ENCODE measurements around the gene PITX2.

The PITX2 gene

GRCh38 chr4:110622841-110623717 is at the start of gene PITX2:
Gene PITX2 (minus strand): TSS chr4:110623077. CDS start chr4:110622460, 617 bp downstream.
- DNase-seq (ENCODE audit: low spot score), result peak; percentile 99

DNA sequence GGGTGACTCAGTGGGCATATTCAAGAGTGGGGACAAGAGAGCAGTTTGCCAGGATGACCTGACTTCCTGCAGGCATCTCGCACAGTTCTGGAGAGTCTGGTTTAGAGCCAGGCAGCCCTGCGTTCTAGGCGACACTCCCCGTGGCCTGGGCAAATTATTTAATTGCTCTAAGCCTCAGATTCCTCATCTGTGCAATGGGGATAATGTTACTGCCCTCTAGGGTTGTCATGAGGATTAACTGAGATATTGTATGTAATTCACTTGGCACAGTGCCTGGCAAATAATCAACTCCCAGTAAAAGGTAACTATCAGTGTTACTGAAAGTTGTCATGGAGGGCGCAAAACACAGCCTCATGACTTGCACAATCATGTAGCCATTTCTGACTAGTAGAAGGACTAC is 48.8 kb upstream of the PITX2 start:
- DNase-seq (ENCODE audit: low spot score), result no peak

DNA sequence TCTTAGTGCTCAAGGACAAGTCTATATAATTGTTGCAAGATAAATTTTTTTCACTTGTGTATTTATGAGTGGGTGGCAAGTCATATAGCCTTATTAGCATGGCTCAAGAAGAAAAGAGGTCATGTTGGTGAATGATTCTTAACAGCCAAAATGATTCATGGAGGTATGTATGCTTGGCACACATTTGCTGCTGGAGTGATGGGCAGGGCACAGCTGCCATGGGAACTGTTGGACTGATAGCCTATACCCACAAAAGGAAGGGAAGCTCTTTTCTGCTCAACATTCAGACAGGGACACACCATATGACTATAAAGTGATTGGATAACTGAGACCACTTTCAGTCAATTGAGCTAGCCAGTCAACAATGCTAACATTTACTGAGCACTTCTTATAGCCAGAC is 46.8 kb upstream of the PITX2 start:
- no peak for DNase-seq (ENCODE audit: low spot score)

- no peak for DNase-seq (ENCODE audit: low spot score)
Observed at GRCh38 chr4:110668463-110669235, 45.8 kb upstream of the PITX2 start.

- DNase-seq (ENCODE audit: low spot score), result no peak
Observed at GRCh38 chr4:110667670-110668069, 44.8 kb upstream of the PITX2 start.

DNA sequence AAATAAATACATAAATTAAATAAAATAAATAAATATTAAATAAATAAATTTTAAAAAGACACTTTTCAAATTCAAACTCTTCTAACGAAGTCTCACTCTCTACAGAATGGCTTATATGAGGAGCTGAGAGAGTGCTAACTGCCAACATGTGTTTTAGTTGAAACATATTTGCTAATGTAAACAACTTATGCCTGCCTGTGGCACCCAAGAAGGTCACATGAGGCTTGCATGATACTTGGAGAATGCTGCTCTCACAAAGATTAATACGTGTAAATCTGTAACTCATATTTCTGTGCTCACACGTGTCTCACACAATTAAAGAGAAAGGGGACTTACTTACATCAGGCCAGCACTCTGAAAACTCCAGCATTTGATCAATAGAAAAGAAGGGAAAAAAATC is 43.2 kb upstream of the PITX2 start:
- DNase-seq (ENCODE audit: low spot score), result no peak

- DNase-seq (ENCODE audit: low spot score), result no peak
Observed at GRCh38 chr4:110663738-110664444, 41.0 kb upstream of the PITX2 start.

DNA sequence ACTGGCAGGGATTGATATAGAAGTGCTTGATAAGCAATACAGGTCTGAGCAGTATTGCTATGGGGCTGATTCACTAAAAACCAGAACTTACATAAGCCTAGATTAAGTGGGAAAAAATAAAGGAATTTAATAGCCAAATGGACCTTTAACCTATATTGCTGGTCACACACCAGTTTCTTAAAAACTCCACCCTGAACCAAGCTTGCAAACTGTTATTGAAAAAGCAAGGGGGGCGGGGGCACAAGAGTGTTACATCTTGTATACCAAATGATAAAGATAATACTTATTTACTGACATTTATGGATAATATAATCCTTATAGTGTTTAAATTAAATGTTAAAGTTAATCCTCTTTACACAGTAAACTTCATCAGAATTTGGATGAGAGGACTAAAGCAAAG is 40.3 kb upstream of the PITX2 start:
- DNase-seq (ENCODE audit: low spot score), result no peak

DNA sequence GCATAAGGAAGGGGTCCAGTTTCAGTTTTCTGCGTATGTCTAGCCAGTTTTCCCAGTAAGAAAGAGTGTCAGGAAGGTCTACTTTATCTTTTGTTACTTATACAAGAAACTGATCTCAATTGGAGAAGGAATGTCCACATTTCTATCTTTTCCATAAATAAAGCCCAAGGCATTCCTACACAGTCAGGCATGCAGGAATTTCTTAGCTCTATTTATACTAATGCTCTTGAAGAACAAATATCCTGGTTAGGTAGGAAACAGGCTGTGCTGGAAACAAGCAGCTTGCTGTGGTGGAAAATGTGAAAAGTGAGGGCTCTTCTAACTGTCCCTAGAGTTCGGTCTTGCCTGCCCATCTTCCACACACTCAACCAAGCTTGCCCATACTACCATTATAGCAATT is 37.9 kb upstream of the PITX2 start:
- no peak for DNase-seq (ENCODE audit: low spot score)

DNA sequence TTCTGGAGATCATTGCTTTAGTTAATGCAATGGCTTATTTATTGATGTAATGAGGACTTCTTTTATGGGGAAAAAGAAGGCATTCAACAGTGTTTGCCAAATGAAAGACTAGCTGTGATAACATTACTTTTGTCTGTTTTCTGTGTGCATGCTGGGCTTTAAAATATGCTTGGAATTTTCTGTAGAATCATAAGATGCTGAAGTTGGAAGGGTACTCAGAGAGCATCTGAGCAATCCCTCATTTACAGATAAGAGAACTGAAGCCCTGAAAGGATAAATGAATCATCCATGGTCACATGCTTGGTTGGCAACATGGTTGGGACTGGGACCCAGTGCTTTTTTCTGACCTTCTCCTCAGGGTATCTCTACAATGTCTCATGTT is 31.4 kb upstream of the PITX2 start:
- no peak for DNase-seq (ENCODE audit: low spot score)

- DNase-seq (ENCODE audit: low spot score), result no peak
Observed at GRCh38 chr4:110653321-110654253, 30.7 kb upstream of the PITX2 start.

- DNase-seq (ENCODE audit: low spot score), result no peak
Observed at GRCh38 chr4:110644008-110644407, 21.1 kb upstream of the PITX2 start.

DNA sequence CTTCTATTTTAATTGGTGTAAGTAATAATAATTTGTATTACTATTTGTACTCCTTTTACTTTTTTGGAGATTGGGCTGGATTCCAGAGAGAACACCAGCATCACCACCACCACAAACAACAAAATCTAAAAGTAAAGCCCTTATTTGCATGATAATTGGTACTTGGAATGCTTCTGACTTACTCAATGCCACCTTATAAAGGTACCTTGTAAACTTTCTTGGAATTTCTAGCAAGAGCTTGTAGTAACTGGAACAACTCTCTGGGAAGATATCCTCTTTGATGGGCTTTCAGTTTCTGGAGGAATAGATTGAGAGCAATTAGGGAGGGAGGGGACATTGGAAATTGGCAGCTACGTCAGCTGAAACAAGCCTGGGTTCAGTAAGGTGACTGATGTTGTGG is 20.2 kb upstream of the PITX2 start:
- no peak for DNase-seq (ENCODE audit: low spot score)

- no peak for DNase-seq (ENCODE audit: low spot score)
Observed at GRCh38 chr4:110641218-110641617, 18.3 kb upstream of the PITX2 start.

- no peak for DNase-seq (ENCODE audit: low spot score)
Observed at GRCh38 chr4:110640576-110640975, 17.7 kb upstream of the PITX2 start.

- DNase-seq (ENCODE audit: low spot score), result no peak
Observed at GRCh38 chr4:110639207-110640090, 16.6 kb upstream of the PITX2 start.

DNA sequence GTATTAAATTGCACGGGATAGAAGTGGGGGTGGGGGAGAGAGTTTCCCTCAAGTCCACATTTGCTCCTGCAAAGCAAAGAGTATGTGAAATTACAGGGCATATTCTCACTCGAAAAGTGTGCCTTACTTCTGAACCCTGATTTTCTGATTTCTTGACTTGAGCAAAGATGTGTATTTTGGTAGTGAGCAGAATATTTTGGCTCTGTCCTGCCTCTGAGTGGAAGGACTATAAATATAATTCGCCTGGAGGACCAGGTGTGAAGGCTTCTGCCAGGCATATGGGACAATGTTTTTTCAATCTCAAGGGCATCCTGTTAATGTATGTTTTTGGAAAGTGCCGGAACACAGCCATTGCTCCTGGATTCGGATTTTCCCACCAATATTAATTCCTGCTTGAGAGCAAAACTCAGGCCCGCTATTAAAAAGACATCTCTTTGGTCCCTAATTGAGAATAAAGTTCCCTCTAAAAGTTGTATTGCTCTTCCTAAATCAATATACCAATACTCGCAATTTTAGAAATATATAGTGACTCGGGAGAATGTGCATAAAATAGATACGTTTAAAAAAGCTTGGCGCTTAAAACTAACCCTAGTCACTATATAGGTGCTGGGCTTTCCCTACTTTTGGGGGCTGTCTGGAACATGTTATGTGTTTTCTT is 15.3 kb upstream of the PITX2 start:
- no peak for DNase-seq (ENCODE audit: low spot score)

DNA sequence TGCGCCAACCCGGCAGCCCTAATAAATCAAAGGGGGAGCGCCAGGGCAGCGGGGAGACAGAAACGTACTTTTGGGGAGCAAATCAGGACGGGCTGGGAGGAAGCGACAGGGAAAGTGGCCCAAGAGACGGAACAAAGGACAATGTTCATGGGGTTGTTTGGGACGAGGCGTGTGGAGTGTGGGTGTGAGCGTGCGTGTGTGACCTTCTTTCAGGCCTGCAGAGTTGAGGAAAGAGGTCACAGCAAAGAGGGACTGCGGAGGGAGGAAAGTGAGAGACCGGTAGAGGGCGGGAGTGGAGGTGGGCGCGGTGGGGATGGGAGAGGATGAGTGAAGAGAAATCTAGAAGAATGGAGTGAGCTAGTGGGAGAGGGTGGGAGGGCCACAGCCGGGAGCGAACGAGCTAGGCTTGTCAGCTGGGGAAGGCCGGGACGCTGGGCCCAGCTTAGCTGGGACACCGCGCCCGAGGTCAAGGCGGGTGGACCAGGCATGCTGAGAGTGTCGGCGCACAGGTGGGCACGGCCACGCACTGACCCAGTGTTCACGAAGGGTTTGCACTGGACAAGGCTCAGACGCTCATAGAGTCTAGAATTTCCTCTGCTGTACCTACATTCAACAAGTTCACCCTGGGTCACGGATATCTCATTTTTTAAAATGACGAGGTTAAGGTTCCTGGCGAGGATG is 14.7 kb upstream of the PITX2 start:
- DNase-seq (ENCODE audit: low spot score), result no peak

- peak; percentile 65 for DNase-seq (ENCODE audit: low spot score)
Observed at GRCh38 chr4:110636680-110637407, 14.0 kb upstream of the PITX2 start.

Measured in hepatic stellate cell (primary cell).